GM19397 (cell line): ENCODE measurements around the gene COG5.

Experiments
- ATAC-seq: cut with Tn5 transposase; IDR thresholded peaks from one replicate; pipeline ENCODE4 v1.9.1; 2021; ENCODE audit warnings: mild to moderate bottlenecking, moderate library complexity; ENCODE audit not compliant: unreplicated experiment

Gene COG5

GRCh38 chr7:107506674-107507339 lies 56.9 kb downstream of the COG5 start:
- ATAC-seq, result no peak

GRCh38 chr7:107505997-107506673 lies 57.6 kb downstream of the COG5 start:
- ATAC-seq, result no peak

GRCh38 chr7:107505362-107505761 lies 58.4 kb downstream of the COG5 start:
- ATAC-seq, result no peak

- no peak for ATAC-seq
Measured at GRCh38 chr7:107503687-107504086, 60.0 kb downstream of the COG5 start.

GRCh38 chr7:107502797-107503196 lies 60.9 kb downstream of the COG5 start:
- ATAC-seq, result no peak

GRCh38 chr7:107502154-107502553 lies 61.6 kb downstream of the COG5 start:
- no peak for ATAC-seq

GRCh38 chr7:107501593-107501992 lies 62.1 kb downstream of the COG5 start:
- no peak for ATAC-seq

GRCh38 chr7:107499731-107500130 lies 64.0 kb downstream of the COG5 start:
- ATAC-seq, result no peak

GRCh38 chr7:107495516-107495915 lies 68.2 kb downstream of the COG5 start:
- no peak for ATAC-seq

GRCh38 chr7:107494884-107495283 lies 68.8 kb downstream of the COG5 start:
- no peak for ATAC-seq

- ATAC-seq, result no peak
Measured at GRCh38 chr7:107494315-107494751, 69.4 kb downstream of the COG5 start.

- ATAC-seq, result no peak
Measured at GRCh38 chr7:107492875-107493274, 70.8 kb downstream of the COG5 start.

- ATAC-seq, result no peak
Measured at GRCh38 chr7:107486041-107486440, 77.7 kb downstream of the COG5 start.

GRCh38 chr7:107482571-107482970 lies 81.1 kb downstream of the COG5 start:
- ATAC-seq, result no peak

- no peak for ATAC-seq
Measured at GRCh38 chr7:107480932-107481331, 82.8 kb downstream of the COG5 start.

- no peak for ATAC-seq
Measured at GRCh38 chr7:107479303-107479702, 84.4 kb downstream of the COG5 start.

GRCh38 chr7:107474104-107474521 lies 89.6 kb downstream of the COG5 start:
- ATAC-seq, result no peak

- ATAC-seq, result no peak
Measured at GRCh38 chr7:107472116-107472515, 91.6 kb downstream of the COG5 start.

- no peak for ATAC-seq
Measured at GRCh38 chr7:107471292-107472070, 92.2 kb downstream of the COG5 start.

- ATAC-seq, result no peak
Measured at GRCh38 chr7:107469929-107470328, 93.8 kb downstream of the COG5 start, which contains the start of gene GPR22. Gene GPR22, plus strand, starts transcription at chr7:107470057. Its CDS starts 4,004 bp downstream, at chr7:107474061.

GRCh38 chr7:107468824-107469223 lies 94.9 kb downstream of the COG5 start:
- ATAC-seq, result no peak

- ATAC-seq, result no peak
Measured at GRCh38 chr7:107467972-107468371, 95.7 kb downstream of the COG5 start.
